ENCODE results near the gene EXD3.
"Not testable (repeated sequence)": the region's sequence is repeated elsewhere in the genome, so short reads cannot be mapped to it uniquely, and the experiment has no call there.

The EXD3 gene

DNA sequence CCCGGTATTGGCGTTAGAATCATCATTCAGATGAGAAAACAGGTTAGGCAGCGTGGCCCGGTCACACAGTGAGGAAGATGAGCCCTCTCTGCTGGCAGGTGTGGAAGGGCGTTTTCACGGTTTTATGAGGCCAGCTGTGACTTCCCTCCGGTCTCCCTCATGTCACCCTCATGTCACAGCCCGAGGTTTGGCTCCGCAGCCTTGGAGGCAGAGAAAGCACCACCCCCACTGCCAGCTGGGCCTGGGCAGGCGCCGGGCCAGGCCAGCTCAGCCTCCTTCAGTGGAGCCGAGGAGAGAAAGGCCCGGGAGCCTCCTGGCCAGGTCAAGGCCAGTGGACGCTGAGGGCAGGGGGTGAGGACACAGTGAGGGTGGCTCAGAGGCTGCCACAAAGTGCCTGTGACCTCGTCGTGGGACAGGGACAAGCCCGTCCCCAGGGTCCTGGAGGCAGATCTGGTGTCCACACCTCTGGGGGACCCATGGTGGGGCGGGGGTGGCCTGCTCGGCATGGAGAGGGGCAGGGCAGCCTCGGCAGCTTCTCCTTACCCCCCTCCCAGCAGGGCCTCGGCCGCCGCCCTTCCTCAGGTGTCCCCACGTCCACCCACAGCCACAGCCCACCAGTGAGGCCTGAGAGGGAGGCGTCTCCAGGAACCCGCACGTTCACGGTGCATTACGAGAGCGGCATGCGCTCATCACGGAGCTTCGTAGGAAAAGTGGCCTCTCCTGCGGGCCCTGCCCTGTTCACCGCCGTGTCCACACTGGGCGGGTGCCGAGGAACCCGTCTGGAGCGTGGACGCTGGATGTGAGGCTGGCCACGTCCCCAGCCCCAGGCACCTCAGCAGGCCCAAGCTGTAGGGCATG is 32.2 kb downstream of the EXD3 start:
- DNase-seq, result peak; percentile 80 to 87

DNA sequence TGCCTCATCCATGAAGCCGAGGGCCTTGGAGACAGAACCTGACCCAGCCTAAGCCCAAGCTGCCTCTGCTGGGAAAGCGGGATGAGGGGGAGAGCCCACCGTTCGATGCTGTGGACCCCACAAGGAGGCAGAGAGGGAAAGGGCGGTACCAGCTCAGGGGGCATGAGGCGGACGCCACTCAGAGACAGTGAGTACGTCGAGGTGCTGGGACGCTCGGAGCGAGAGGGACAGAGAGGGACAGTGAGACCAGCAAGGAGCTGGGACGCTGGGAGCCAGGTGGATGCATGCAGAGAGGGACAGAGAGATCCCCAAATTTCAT is 33.6 kb downstream of the EXD3 start:
- DNase-seq, result no peak

DNA sequence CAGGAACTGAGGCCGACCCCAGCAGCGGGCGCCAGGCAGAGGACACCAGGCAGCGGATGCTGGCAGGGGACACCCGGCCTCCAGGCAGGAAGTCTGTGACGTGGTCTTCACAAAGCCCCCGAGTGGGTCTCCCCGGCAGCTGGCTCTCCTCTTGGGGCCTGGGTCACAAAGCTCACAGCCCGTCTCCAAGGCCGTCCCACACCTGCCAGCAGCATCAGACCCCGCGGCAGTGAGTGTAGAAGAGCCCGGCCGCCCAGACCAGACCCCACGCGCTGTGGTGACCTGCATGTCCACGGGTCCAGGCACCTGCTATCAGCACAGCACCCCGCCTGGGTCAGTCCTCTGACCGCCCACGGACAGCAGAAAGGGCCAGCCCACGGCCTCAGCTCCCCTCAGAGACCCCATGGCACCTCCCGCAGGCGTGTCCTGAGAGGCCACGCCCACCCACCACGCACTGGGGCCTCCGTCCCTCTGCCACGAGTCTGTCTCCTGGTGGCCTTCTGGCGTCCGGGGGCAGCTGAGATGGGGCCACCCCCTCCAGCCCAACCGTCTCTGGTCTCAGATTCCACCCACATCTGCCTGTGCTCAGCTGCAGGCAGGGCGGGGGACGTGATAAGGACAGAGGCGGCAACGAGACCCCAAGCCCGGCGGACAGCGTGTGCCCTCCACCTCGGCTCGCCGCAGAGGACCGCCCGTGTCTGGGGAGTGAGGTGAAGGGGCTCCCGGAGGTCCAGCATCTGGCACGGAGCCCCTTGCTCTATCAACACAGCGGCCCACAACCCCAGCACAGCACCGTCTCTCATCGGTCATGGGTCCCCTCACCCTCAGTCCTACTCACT is 34.2 kb downstream of the EXD3 start:
- DNase-seq, result no peak

DNA sequence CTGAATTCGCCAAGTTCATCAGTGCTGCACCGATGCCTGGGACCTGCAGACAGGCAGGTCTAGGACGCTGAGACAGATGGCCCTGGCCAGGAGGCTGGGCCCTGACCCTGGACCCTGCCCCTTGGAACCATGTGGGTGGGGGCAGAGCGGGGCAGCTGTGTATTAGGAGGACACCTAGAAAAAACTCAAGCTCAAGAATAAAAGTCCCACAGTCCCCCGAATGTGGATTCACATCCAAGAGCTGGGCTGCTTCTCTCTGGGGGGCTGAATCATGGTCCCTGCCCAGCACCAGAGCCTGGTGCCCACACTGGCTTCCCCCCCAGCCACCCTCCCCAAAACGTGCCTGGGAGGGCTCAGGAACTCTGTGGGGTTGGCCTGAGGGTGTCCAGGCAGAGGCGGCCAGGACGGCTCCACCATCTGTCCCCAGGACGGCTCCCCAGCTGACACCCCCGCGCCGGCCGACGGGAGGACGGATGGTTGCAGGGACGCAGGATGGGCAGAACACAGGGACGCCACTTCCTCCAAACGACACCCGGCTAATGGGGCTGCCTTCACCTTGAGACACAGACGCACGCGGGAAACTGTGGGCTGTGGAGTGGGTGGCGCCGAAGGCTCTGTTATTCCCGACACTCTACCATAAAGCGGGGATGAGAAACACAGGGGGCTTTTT is 34.9 kb downstream of the EXD3 start:
- no peak for DNase-seq

DNA sequence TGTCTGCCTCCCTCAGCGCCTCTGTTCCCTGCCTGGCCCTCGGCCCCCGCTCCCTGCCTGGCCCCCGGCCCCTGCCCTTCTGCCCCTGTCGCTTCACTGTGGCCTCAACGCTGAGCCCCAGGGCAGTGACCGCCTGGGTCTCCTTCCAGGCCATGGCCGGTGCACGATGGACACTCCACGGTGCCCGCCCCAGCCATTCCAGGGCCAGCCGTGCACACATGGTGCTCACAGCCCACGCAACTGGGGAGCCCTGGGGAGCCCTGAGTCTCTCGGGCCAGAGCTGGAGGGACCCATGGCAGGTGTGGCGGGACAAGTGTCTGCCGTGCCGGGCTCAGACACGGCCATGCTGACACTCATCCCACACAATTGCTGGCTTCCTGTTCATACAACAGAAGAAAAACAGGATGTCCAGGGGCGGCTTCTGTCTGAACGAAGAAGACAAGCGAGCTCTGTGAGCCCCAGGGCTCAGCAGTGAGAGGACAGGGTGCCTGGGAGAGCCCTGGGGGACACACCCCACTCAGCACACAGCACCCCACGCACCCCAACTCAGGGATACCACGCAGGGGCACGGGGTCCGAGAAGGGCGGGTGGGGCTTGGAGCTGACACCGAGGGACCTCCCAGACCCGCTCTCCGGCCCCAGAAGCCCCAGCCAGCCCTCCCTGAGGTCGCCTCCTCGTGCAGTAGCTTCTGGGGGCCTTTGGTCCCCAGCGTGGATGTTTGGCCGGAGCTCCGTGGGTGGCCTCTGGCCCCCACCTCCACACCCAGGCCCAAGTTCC is 35.7 kb downstream of the EXD3 start:
- peak in 1 of 2 experiments; percentile 9 for DNase-seq

DNA sequence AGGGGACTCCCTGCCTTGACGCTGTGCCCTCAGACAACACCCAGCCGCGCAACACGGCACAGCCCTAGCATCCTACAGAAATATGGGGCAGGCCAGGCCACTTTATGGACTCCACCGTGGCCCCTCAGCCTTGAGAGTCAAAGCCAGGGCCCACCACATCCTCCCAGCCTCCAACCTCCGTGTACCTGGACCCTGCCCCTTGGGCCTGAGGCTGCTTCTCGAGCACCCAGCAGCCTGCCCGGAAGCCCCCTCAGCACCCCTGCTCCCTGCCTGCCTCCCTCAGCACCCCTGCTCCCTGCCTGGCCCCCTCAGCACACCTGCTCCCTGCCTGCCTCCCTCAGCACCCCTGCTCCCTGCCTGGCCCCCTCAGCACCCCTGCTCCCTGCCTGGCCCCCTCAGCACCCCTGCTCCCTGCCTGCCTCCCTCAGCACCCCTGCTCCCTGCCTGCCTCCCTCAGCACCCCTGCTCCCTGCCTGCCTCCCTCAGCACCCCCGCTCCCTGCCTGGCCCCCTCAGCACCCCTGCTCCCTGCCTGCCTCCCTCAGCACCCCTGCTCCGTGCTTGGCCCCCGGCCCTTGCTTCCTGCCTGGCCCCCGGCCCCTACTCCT is 36.4 kb downstream of the EXD3 start:
- not testable (repeated sequence) for DNase-seq

DNA sequence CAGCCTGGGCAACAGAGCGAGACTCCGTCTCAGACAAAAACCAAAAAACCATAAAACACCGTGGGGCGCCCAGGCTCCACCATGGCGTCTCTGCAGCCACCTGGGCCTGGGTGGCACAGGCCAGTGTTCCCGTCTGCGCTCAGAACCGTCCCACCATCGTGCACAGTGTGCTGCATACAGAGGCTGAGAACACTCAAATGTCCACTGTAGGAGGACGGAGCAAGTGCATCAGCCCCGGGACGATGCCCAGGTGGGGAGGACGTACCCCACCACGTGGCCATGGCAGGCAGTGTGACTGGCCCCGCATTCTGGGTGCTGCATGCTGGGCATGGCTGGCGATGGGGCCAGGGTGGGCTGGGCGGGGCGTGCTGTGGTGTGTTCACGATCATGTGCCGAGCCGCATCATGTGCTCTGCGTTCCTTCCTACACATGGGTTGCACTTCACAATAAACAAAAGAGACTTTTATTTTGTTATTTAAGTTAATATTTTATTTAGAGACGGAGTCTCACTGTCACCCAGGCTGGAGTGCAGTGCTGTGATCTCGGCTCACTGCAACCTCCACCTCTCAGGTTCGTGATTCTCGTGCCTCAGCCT is 37.8 kb downstream of the EXD3 start:
- DNase-seq, result no peak

DNA sequence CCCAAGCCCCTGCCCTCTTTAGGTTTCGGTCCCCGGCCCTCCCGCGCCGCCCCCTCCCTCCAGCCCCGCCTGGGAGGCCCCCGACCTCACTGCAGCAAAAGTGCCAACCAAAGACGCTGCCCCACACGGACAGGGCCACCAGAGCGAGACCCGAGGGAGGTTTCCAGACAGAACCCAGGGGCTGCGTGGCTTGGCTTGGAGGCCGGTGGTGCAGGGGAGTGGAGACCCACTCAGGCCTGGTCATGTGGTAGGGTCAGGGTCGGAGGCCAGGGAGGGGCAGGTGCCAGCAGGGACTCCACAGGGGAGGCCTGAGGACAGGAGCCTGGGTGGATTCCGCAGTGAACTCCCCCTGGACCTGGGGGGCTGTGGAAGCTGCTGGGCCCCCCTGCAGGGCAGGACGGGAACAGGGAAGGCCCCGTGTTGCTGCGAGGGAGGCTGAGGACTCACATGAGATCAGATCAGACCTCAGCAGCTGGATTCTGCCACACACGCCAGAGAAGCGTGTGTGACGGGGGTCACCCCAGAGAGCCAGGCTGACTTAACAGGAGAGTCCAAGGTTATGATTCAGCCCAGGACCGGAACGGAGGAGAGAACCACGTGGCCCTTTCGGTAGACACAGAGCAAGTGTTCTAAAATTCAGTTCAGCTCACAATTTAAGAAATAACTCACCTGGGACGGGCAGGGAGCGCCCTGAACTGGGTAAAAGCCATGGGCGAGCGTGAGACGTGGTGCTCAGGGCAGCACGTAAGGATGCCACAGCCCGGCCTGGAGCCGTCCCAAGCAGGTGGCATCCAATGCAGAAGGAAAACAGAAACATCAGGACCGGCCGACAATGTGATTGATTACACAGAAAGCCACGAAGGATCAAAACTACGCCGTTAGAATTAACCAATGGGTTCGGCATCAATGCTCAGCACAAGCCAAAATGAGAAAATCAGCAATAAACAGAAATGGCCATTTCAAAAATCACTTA is 38.9 kb downstream of the EXD3 start:
- no peak for DNase-seq

DNA sequence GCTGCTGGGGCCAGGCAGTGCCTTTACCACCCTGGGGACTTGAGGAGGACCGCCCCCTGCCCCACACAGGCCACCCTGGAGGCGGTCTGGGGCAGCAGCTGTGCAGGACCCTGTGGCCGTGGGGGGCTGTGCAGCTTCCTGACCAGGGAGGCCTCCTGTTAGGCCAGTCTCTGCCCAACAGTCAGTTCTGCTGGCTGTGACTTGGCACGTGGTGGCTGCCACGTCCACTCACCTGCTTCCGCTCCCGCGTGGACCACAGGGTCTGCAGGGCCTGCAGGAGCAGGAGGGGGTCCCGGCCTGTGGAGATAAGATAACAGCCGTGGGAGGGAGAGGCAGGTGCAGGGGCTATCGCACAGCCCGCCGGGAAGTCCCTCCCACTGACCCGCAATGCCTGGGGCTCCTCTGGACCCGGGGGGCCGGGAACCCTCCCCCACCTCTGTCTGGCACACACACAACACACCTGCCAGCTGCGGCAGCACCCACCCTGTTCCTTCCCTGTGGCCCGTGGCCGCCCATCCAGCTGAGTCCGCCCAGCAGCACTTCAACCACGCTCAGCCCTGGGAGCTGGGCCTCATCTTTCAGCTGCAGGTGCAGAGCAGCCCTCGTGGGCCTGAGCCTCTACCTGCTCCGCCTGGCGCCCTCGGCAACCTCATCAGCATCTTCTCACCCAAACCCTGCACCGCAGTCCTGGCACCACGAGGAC is 39.7 kb downstream of the EXD3 start:
- DNase-seq, result peak; percentile 58 to 67

DNA sequence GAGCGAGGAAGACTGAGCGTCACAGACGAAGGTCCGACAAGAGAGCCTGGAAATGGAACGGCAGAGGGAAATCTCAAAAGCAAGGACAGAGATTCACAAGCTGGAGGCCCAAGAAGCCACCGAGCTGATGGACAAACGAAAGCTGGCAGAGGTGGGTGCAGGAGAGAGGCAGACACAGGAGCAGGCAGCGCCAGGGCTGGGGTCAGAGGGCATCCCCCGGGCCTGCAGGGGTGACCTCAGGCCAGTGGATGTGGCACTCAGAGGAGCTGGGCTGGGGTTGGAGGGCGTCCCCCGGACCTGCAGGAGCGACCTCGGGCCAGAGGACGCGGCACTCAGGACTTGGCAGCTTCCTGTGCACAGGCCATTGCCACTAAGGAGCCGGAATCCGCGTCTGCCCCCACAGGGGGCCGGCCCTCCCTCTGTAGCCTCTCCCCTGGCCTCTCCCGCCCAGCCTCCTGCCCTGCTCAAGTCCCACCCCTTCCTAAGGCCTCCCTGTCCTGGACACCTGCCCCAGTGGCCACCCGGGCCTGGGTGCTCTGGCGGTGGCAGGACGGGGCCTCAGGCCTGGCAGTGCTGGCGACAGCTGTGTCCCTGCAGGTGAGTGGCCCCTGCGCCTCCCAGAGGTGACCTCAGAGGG is 40.4 kb downstream of the EXD3 start:
- DNase-seq, result peak; percentile 29 to 55

DNA sequence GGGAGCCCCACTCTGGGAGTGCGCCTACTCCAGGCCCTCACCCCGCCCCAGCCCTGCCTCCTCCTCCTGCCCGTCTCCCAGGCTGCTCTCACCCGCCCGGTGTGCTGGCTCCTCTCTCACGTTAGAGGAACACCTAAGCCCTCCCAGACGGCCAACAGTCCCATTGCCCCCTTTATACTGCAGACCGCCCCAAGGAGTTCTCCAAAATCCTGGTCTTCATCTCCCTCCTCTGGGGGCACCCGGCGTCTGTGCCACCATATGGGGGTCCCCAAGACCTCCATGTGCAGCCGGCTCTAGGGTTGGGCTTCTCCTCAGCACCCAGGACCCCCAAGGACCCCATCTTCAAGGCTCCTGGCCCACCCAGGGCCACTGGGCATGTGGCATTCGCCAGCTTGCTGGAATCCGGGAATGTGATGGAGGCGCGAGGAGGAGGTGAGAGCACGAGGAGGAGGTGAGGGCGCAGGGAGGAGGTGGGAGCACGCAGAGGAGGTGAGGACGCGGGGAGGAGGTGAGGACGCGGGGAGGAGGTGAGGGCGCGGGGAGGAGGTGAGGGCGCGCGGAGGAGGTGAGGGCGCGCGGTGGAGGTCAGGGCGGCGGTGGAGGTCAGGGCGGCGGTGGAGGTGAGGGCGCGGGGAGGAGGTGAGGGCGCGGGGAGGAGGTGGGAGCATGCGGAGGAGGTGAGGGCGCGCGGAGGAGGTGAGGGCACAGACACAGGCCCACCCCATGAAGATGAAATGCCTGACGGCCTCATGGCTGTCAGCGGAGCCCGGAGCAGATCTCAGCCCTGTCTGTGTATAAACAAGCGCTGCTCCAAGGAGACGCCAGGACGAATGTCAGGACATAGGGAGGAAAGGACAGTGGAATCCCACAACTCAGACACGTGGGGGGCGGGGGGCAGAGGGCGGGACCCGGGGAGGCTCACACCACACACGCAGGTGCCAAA is 41.2 kb downstream of the EXD3 start:
- DNase-seq, result no peak

DNA sequence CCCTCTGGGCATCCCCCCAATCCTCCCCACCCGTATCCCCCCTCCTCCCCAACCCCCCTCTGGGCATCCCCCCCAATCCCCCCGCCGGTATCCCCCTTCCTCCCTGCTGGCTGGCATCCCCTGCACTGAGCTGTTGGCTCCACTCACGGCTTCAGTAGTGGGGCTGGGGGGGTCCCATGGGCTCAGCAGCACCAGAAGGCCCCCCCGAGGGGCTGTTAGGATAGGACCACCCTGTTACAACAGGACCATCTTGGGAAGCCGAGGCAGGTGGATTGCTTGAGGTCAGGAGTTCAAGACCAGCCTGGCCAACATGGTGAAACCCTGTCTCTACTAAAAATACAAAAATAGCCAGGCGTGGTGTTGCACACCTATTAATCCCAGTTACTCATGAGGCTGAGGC is 42.4 kb downstream of the EXD3 start:
- DNase-seq, result no peak

DNA sequence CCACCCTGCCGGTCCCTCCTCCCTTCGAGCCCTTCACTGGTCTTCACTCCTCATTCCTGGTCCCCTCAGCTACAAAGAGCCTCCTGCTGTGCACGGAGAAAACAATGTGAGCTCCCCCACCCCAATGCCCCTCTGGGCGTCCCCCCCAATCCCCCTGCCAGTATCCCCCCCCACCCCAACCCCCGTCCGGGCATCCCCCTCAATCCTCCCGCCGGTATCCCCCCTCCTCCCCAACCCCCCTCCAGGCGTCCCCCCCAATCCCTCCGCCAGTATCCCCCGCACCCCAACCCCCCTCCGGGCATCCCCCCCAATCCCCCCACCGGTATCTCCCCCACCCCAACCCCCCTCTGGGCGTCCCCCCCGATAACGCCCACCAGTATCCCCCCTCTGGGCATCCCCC is 42.8 kb downstream of the EXD3 start:
- no peak for DNase-seq

DNA sequence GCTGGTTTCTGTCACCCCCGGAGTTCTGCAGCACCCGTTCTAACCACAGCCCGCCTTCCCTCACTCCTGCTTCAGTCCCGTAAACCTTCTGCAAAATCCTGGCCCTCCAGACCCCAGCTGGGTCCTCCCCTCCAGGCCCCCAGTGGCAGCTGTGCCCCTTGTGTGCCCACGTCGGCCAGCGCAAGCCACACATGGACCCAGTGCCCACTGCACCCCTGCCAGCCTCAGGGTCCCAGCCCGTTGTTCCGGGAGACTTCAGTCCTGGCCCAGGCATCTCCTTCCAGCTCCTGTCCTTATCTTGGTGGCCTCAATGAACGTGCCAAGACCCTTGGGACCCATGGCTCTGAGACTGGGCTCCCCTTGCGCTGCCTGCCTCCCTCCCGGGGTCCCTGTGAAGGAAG is 43.2 kb downstream of the EXD3 start:
- DNase-seq, result no peak

DNA sequence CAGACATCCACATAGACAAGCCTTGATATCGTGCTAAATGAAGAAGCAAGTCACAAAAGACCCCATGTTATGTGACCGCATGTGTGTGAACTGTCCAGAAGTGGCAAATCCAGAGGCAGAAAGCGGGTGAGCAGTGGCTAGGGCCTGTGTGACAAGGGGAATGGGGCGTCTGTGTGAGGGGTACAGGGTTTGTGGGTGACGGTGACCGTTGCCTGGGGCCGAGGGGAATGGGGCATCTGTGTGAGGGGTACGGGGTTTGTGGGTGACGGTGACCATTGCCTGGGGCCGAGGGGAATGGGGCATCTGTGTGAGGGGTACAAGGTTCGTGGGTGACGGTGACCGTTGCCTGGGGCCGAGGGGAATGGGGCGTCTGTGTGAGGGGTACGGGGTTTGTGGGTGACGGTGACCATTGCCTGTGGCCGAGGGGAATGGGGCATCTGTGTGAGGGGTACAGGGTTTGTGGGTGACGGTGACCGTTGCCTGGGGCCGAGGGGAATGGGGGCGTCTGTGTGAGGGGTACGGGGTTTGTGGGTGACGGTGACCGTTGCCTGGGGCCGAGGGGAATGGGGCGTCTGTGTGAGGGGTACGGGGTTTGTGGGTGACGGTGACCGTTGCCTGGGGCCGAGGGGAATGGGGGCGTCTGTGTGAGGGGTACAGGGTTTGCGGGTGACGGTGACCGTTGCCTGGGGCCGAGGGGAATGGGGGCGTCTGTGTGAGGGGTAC is 44.1 kb downstream of the EXD3 start:
- DNase-seq, result not testable (repeated sequence)

DNA sequence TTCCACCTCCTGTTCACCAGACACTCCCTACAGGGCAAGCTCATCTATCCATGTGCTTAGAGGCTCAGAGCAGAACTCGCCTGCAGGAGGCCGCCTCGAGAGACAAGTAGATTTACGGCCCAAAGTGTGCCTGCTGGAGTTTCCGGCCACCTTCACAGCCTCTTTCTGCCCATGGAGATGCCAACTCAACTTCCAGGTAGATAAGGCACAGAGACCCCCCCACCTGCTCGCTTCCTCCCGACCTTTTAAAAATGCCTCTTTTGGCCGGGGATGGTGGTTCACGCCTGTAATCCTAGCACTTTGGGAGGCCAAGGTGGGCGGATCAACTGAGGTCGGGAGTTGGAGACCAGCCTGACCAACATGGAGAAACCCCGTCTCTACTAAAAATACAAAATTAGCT is 46.6 kb downstream of the EXD3 start:
- DNase-seq, result no peak

DNA sequence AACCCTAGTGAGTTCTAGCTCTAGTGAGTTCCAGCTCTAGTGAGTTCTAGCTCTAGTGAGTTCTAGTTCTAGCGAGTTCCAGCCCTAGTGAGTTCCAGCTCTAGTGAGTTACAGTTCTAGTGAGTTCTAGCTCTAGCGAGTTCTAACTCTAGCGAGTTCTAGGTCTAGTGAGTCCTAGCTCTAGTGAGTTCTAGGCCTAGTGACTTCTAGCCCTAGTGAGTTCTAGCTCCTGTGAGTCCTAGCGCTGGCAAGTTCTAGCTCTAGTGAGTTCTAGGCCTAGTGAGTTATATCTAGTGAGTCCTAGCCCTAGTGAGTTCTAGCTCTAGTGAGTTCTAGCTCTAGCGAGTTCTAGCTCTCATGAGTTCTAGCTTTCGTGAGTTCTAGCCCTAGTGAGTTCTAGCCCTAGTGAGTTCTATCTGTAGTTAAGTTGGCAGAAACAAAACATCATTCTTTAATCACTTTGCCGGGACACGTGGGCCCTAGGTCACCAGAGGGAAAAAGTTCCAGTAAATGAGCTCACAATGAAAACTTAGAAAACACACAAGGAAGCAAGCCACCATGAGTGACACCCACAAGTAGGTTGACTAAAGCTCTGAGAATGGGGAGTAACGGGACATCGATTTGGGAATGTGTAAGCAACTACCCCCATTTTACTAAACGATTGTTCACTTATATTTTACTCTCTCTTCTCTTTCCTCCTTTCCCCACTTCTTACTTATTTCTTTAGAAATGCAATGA is 47.5 kb downstream of the EXD3 start:
- no peak for DNase-seq
